ENCODE data around the gene IRS2. TPM values are rescaled to one million over a fixed set of nuclear protein-coding genes. Genes with fewer than 3 reads are reported as not detected.

The IRS2 gene
- total and polyA plus RNA-seq, 2 donors (not counting 3 experiments of a cell fraction or from before 2014, with no cell fraction given): 1.6 to 4.4 TPM

GRCh38 chr13:109735436-109735966 is 50.9 kb downstream of the IRS2 start:
- CTCF ChIA-PET: no interaction called here

More at GRCh38 chr13:109735436-109735966, 50.9 kb downstream of the IRS2 start:
- Histone ChIP-seq H3K79me2 (ENCODE audit: control insufficient read depth, insufficient read depth, low read length) (no peaks in the 10 kb centered on the region), H3K4me3 (replicated peaks in 1 of 3; ENCODE audit: insufficient read depth in 1 of 3, low read depth in 1 of 3, low read length in 3 of 3) (no peak overlapping the region), H3K4me2 (ENCODE audit: insufficient read depth, low read length) (no peak overlapping the region), H3K27me3 (ENCODE audit: control insufficient read depth in 2 of 2, insufficient read depth in 2 of 2, low read length in 2 of 2) (no peaks in the 10 kb centered on the region), H3K4me1 (ENCODE audit: control insufficient read depth, extremely low read depth, insufficient read depth, low read length) (no peaks in the 10 kb centered on the region), H3K9me1 (replicated peaks; ENCODE audit: control insufficient read depth, extremely low read depth, insufficient read depth, low read length) (no peaks in the 10 kb centered on the region), H3K36me3 (ENCODE audit: control insufficient read depth in 2 of 2, extremely low read depth in 1 of 2, insufficient read depth in 2 of 2, low read length in 2 of 2) (no peaks in the 10 kb centered on the region), H4K20me1 (replicated peaks; ENCODE audit: control insufficient read depth, extremely low read depth, insufficient read depth, low read length) (no peaks in the 10 kb centered on the region), H3K27ac (ENCODE audit: insufficient read depth, low read depth, low read length) (no peak overlapping the region), H2AFZ (ENCODE audit: low read depth, low read length) (no peak overlapping the region), H3K9me3 (replicated peaks; ENCODE audit: control insufficient read depth, insufficient read depth, low read length) (no peaks in the 10 kb centered on the region), H3K9ac (replicated peaks; ENCODE audit: extremely low read depth, insufficient read depth, low read length) (no peak overlapping the region)
- no peak for TF ChIP-seq GATA2 (IDR thresholded peaks at IDR 0.05; ENCODE audit: insufficient read depth, insufficient read length, low read depth, low read length)
- TF ChIP-seq JUN (IDR thresholded peaks at IDR 0.05; ENCODE audit: borderline replicate concordance, insufficient read depth, insufficient read length, low read depth): no peak
- TF ChIP-seq POLR2AphosphoS5 (IDR thresholded peaks at IDR 0.05; ENCODE audit: insufficient read depth, low read depth, low read length): no peak
- TF ChIP-seq POLR2A (IDR thresholded peaks at IDR 0.05; ENCODE audit: low read depth, low read length): no peak
- no peak for TF ChIP-seq EZH2 (IDR thresholded peaks at IDR 0.05; ENCODE audit: borderline replicate concordance, low read depth, low read length, severe bottlenecking)
- TF ChIP-seq FOS (IDR thresholded peaks at IDR 0.05; ENCODE audit: borderline replicate concordance, insufficient read depth, low read length): no peak
- no peak for TF ChIP-seq MYC (IDR thresholded peaks at IDR 0.05; ENCODE audit: low read depth, low read length)
- TF ChIP-seq, protein P1, sequence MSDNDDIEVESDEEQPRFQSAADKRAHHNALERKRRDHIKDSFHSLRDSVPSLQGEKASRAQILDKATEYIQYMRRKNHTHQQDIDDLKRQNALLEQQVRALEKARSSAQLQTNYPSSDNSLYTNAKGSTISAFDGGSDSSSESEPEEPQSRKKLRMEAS (IDR thresholded peaks at IDR 0.05; ENCODE audit: insufficient read depth, insufficient read length): no peak
- no peak for TF ChIP-seq CTCF (IDR thresholded peaks at IDR 0.05; ENCODE audit: extremely low read depth in 1 of 2, insufficient read depth in 1 of 2, low read depth in 1 of 2, low read length in 2 of 2)
- no TSS peak for BruUV-seq (replicated peaks)
- POLR2A ChIA-PET: no interaction called here
- no peak for FAIRE-seq
- DNase-seq (ENCODE audit: low read depth, low spot score): no peak
- dilution Hi-C loops (cut with MboI; ENCODE audit: extremely low pct_ligation_motif_present, low sequenced_read_pairs): no loop called here
- intact Hi-C loops (cut with micrococcal nuclease): no loop called here
